Psoas muscle (tissue), 8 donors: Measurements from ENCODE around the gene EYA4. TPM values are rescaled to one million over a fixed set of nuclear protein-coding genes. Genes with fewer than 3 reads are reported as not detected.

Experiments used
- ATAC-seq, 4 donors: fragments of 200-7000 bp; cut with Tn5 transposase; one replicate each; pipeline ENCODE4 v1.9.1; 2020; ENCODE audit warnings: moderate library complexity in 3 of 4, mild to moderate bottlenecking in 2 of 4
- DNase-seq, 2 donors: peaks; one replicate each; pipeline ENCODE4 v3.0.0-alpha.2; 2020
- H3K27ac ChIP-seq: fragments of 200-600 bp; one replicate; pipeline ENCODE4 v1.8.0; 2022
- H3K27me3 ChIP-seq, 3 donors: fragments of 200-600 bp in 1 of 3; one replicate each; pipeline versions ENCODE4 v1.6.1 to v1.8.0; 2013 to 2022; ENCODE audit warnings: low read length in 2 of 3, mild to moderate bottlenecking in 2 of 3, moderate library complexity in 1 of 3; ENCODE audit not compliant: insufficient read depth in 3 of 3
- H3K36me3 ChIP-seq, 2 donors: fragments of 200-600 bp in 1 of 2; one replicate each; pipeline versions ENCODE4 v1.6.1 to v1.8.0; 2013 to 2022; ENCODE audit warnings: low read depth in 1 of 2, mild to moderate bottlenecking in 1 of 2, moderate library complexity in 1 of 2; ENCODE audit not compliant: insufficient read depth in 1 of 2
- H3K4me1 ChIP-seq: fragments of 200-600 bp; one replicate; pipeline ENCODE4 v1.8.0; 2022
- H3K4me3 ChIP-seq: fragments of 200-600 bp; one replicate; pipeline ENCODE4 v1.8.0; 2022; ENCODE audit warnings: mild to moderate bottlenecking
- H3K9me3 ChIP-seq: fragments of 200-600 bp; one replicate; pipeline ENCODE4 v1.8.0; 2022
- CTCF ChIP-seq: fragments of 200-600 bp; IDR thresholded peaks from one replicate; pipeline ENCODE4 v1.8.0; 2022; ENCODE audit warnings: antibody characterized with exemption
- WGBS, 3 donors: extraction: QIAGEN DNeasy Blood & Tissue Kit; methylation state at CpG; one replicate each; pipeline versions ENCODE4 v1.1.6 to v1.1.7; 2013; 5-methylcytosine and 5-hydroxymethylcytosine counted together
- intact Hi-C, 2 donors: fragments of 100-400 bp; cut with DNase I; formaldehyde crosslinking; loops; one replicate each; pipeline versions ENCODE4 v1.11.0 to v1.14.2; 2022
- polyA plus RNA-seq, 3 donors: library from polyadenylated mRNA; stranded (reverse); fragments of 200-250 nt; gene quantifications; one replicate each; pipeline ENCODE4 v1.2.3, GENCODE V29; 2013
- total RNA-seq, 4 donors: library from RNA; stranded (reverse); fragmentation: NEBNext Ultra II Directional in 2 of 4; extraction: Animal tissue kit (Norgen Biotek cat#: 25700) in 2 of 4; gene quantifications; one replicate each; pipeline versions ENCODE4 v1.2.1 to v1.2.4, GENCODE V29; 2021 to 2023
- donor health status: healthy with polysubstance abuse.
- donor health status: DM: no; HTN: no; CAD: no; lungs with moderate emphysema.
- donor health status: Bipolar disorder and iron deficiency.
- donor health status: healthy.
- donor health status: DM: yes; HTN: yes; CAD: no.
- donor health status: DM: no; HTN: no; CAD: no.
- donor health status: DM: no; HTN: no; CAD: no.
- donor health status: DM: yes; HTN: yes; CAD: no.

EYA4 gene
- total and polyA plus RNA-seq, 7 donors, result 5.6 to 48.3 (median 32.8) TPM

GRCh38 chr6:133309579-133309978, 68.4 kb downstream of the EYA4 start:
- peak overlapping the region; percentile 31 for H3K27ac ChIP-seq
- no peaks in the 10 kb centered on the region for H3K9me3 ChIP-seq
- peaks cover 55% of the 10 kb centered on the region for H3K4me1 ChIP-seq
- no peaks in the 10 kb centered on the region for H3K36me3 ChIP-seq
- H3K4me3 ChIP-seq, result no peak overlapping the region
- 23 to 51% (median 29%) methylated on average over 3 of the region's 3 CpGs for WGBS, 3 donors
- H3K27me3 ChIP-seq, result no peaks in the 10 kb centered on the region
- DNase-seq, result no peak
- intact Hi-C loops, result loop anchor here in 1 of 2 donors (5.0 kb wide), 1 partner anchor 38 kb away; no protein-coding TSS in a partner anchor
- peak; percentile 46 to 85 (median 76) for ATAC-seq
- TF ChIP-seq CTCF, result no peak

- DNase-seq (no peak), ATAC-seq (no peak)
- H3K4me1 ChIP-seq, result peaks cover 66% of the 10 kb centered on the region
- no peaks in the 10 kb centered on the region for H3K9me3 ChIP-seq
- TF ChIP-seq CTCF, result no peak
- intact Hi-C loops, result no loop called here
- no peak overlapping the region for H3K27ac ChIP-seq
- H3K27me3 ChIP-seq, result no peaks in the 10 kb centered on the region
- 60 to 98% (median 77%) methylated on average over 3 of the region's 3 CpGs for WGBS, 3 donors
- H3K36me3 ChIP-seq, result no peaks in the 10 kb centered on the region
- H3K4me3 ChIP-seq, result no peak overlapping the region
Observed at GRCh38 chr6:133312006-133312405, 70.8 kb downstream of the EYA4 start.

- H3K36me3 ChIP-seq, result no peaks in the 10 kb centered on the region
- WGBS, 3 donors, result 89 to 94% (median 94%) methylated on average over 1 of the region's 1 CpG
- intact Hi-C loops, result no loop called here
- no peak for ATAC-seq
- no peaks in the 10 kb centered on the region for H3K9me3 ChIP-seq
- no peak for DNase-seq
- no peak overlapping the region for H3K4me3 ChIP-seq
- TF ChIP-seq CTCF, result no peak
- H3K4me1 ChIP-seq, result peaks cover 66% of the 10 kb centered on the region
- H3K27me3 ChIP-seq, result no peaks in the 10 kb centered on the region
- H3K27ac ChIP-seq, result no peak overlapping the region
Observed at GRCh38 chr6:133313068-133313467, 71.9 kb downstream of the EYA4 start.

GRCh38 chr6:133314947-133315346, 73.8 kb downstream of the EYA4 start:
- Histone ChIP-seq H3K27ac (peak overlapping the region; percentile 13), H3K27me3 (no peaks in the 10 kb centered on the region), H3K9me3 (no peaks in the 10 kb centered on the region), H3K36me3 (no peaks in the 10 kb centered on the region), H3K4me3 (no peak overlapping the region), H3K4me1 (peaks cover 63% of the 10 kb centered on the region)
- ATAC-seq (no peak), DNase-seq (no peak)
- no peak for TF ChIP-seq CTCF
- WGBS, 3 donors, result 79 to 85% (median 81%) methylated on average over 4 of the region's 4 CpGs
- intact Hi-C loops, result no loop called here

GRCh38 chr6:133315811-133316210, 74.7 kb downstream of the EYA4 start:
- WGBS, 3 donors, result 69 to 82% (median 80%) methylated on average over 5 of the region's 5 CpGs
- TF ChIP-seq CTCF, result no peak
- intact Hi-C loops, result no loop called here
- Histone ChIP-seq H3K27me3 (no peaks in the 10 kb centered on the region), H3K27ac (peak overlapping the region; percentile 17), H3K4me1 (peaks cover 55% of the 10 kb centered on the region), H3K4me3 (no peak overlapping the region), H3K9me3 (no peaks in the 10 kb centered on the region), H3K36me3 (no peaks in the 10 kb centered on the region)
- DNase-seq, result no peak
- ATAC-seq, result peak in 1 of 4 donors; percentile 35
